Skeletal muscle tissue (tissue), 4 donors: ENCODE data around the gene AGBL1. TPM values are rescaled to one million over a fixed set of nuclear protein-coding genes. Genes with fewer than 3 reads are reported as not detected.

ENCODE experiments used
- H3K27ac ChIP-seq: one replicate; pipeline ENCODE4 v1.7.0; 2013; ENCODE audit warnings: mild to moderate bottlenecking, low read depth, low read length, inconsistent platforms
- H3K27me3 ChIP-seq, 3 donors: one replicate each; pipeline ENCODE4 v1.7.0; 2013; ENCODE audit warnings: low read length in 3 of 3; ENCODE audit not compliant: control insufficient read depth in 3 of 3, insufficient read depth in 3 of 3
- H3K36me3 ChIP-seq, 3 donors: one replicate each; pipeline ENCODE4 v1.7.0; 2013; ENCODE audit warnings: low read length in 3 of 3; ENCODE audit not compliant: control insufficient read depth in 3 of 3, insufficient read depth in 3 of 3
- H3K4me1 ChIP-seq, 3 donors: one replicate each; pipeline ENCODE4 v1.7.0; 2013; ENCODE audit warnings: low read length in 3 of 3, mild to moderate bottlenecking in 3 of 3; ENCODE audit not compliant: control insufficient read depth in 3 of 3, insufficient read depth in 3 of 3
- H3K4me3 ChIP-seq, 3 donors: one replicate each; pipeline ENCODE4 v1.7.0; 2013; ENCODE audit warnings: low read length in 3 of 3
- H3K9ac ChIP-seq, 3 donors: one replicate each; pipeline ENCODE4 v1.7.0; 2013; ENCODE audit warnings: low read length in 3 of 3, mild to moderate bottlenecking in 3 of 3, moderate library complexity in 2 of 3, low read depth in 1 of 3
- H3K9me3 ChIP-seq, 3 donors: one replicate each; pipeline ENCODE4 v1.7.0; 2013; ENCODE audit warnings: low read length in 3 of 3; ENCODE audit not compliant: control insufficient read depth in 3 of 3
- total RNA-seq: library from RNA; depleted of rRNA; stranded (reverse); fragments of >200 nt; gene quantifications from one replicate; pipeline ENCODE4 v1.2.3, GENCODE V29; 2014
- donor health status: Osteomylitis.

AGBL1 gene
- total RNA-seq, 1 donor from 2014 or later: 31.3 TPM

GRCh38 chr15:86725628-86726027 lies 646.0 kb downstream of the AGBL1 start:
- H3K27me3 ChIP-seq: no peaks in the 10 kb centered on the region
- peaks cover 0 to 5% (median 0%) of the 10 kb centered on the region in 3 donors for H3K4me1 ChIP-seq
- no peaks in the 10 kb centered on the region for H3K9me3 ChIP-seq
- no peak overlapping the region for H3K9ac ChIP-seq
- no peak overlapping the region for H3K4me3 ChIP-seq
- no peaks in the 10 kb centered on the region for H3K36me3 ChIP-seq
- H3K27ac ChIP-seq: no peak overlapping the region

GRCh38 chr15:86735247-86736040 lies 655.8 kb downstream of the AGBL1 start:
- no peak overlapping the region for H3K4me3 ChIP-seq
- H3K9ac ChIP-seq: no peak overlapping the region
- H3K27ac ChIP-seq: no peak overlapping the region
- no peaks in the 10 kb centered on the region for H3K4me1 ChIP-seq
- no peaks in the 10 kb centered on the region for H3K9me3 ChIP-seq
- H3K27me3 ChIP-seq: no peaks in the 10 kb centered on the region
- no peaks in the 10 kb centered on the region for H3K36me3 ChIP-seq

GRCh38 chr15:86741917-86742316 lies 662.2 kb downstream of the AGBL1 start:
- no peak overlapping the region for H3K27ac ChIP-seq
- no peak overlapping the region for H3K9ac ChIP-seq
- no peaks in the 10 kb centered on the region for H3K4me1 ChIP-seq
- no peaks in the 10 kb centered on the region for H3K36me3 ChIP-seq
- no peaks in the 10 kb centered on the region for H3K9me3 ChIP-seq
- no peak overlapping the region for H3K4me3 ChIP-seq
- no peaks in the 10 kb centered on the region for H3K27me3 ChIP-seq

- Histone ChIP-seq H3K4me3 (no peak overlapping the region), H3K36me3 (no peaks in the 10 kb centered on the region), H3K9ac (no peak overlapping the region), H3K27ac (no peak overlapping the region), H3K4me1 (no peaks in the 10 kb centered on the region), H3K9me3 (no peaks in the 10 kb centered on the region), H3K27me3 (no peaks in the 10 kb centered on the region)
Observed at GRCh38 chr15:86743283-86743903, 663.7 kb downstream of the AGBL1 start.

GRCh38 chr15:86744198-86744780 lies 664.6 kb downstream of the AGBL1 start:
- Histone ChIP-seq H3K36me3 (no peaks in the 10 kb centered on the region), H3K9ac (no peak overlapping the region), H3K4me1 (no peaks in the 10 kb centered on the region), H3K4me3 (no peak overlapping the region), H3K27me3 (no peaks in the 10 kb centered on the region), H3K27ac (no peak overlapping the region), H3K9me3 (no peaks in the 10 kb centered on the region)

GRCh38 chr15:86751116-86751515 lies 671.4 kb downstream of the AGBL1 start:
- Histone ChIP-seq H3K27me3 (no peaks in the 10 kb centered on the region), H3K4me3 (no peak overlapping the region), H3K36me3 (no peaks in the 10 kb centered on the region), H3K9ac (no peak overlapping the region), H3K4me1 (no peaks in the 10 kb centered on the region), H3K27ac (no peak overlapping the region), H3K9me3 (no peaks in the 10 kb centered on the region)

- no peak overlapping the region for H3K9ac ChIP-seq
- no peak overlapping the region for H3K4me3 ChIP-seq
- H3K36me3 ChIP-seq: no peaks in the 10 kb centered on the region
- no peak overlapping the region for H3K27ac ChIP-seq
- no peaks in the 10 kb centered on the region for H3K9me3 ChIP-seq
- H3K4me1 ChIP-seq: peaks cover 0 to 3% (median 2%) of the 10 kb centered on the region in 3 donors
- no peaks in the 10 kb centered on the region for H3K27me3 ChIP-seq
Observed at GRCh38 chr15:86754846-86755245, 675.2 kb downstream of the AGBL1 start.

GRCh38 chr15:86756688-86757087 lies 677.0 kb downstream of the AGBL1 start:
- Histone ChIP-seq H3K4me3 (no peak overlapping the region), H3K9me3 (no peaks in the 10 kb centered on the region), H3K4me1 (peaks cover 0 to 9% (median 4%) of the 10 kb centered on the region in 3 donors), H3K36me3 (no peaks in the 10 kb centered on the region), H3K27ac (no peak overlapping the region), H3K9ac (no peak overlapping the region), H3K27me3 (no peaks in the 10 kb centered on the region)

GRCh38 chr15:86759800-86760523 lies 680.3 kb downstream of the AGBL1 start:
- peak overlapping the region; percentile 45 for H3K27ac ChIP-seq
- H3K9ac ChIP-seq: peak overlapping the region in 1 of 3 donors; percentile 28
- peak overlapping the region in 1 of 3 donors; percentile 11 for H3K4me3 ChIP-seq
- peaks cover 0 to 9% (median 4%) of the 10 kb centered on the region in 3 donors for H3K4me1 ChIP-seq
- H3K9me3 ChIP-seq: no peaks in the 10 kb centered on the region
- H3K27me3 ChIP-seq: no peaks in the 10 kb centered on the region
- H3K36me3 ChIP-seq: no peaks in the 10 kb centered on the region
